PC-9 (cell line): Measurements from ENCODE around the gene PRIM1.

Source experiments
- CTCF ChIP-seq: fragments of 200-600 bp; sonication (generic); conservative IDR thresholded peaks from 2 replicates; pipeline ENCODE4 v1.6.1; 2017; ENCODE audit warnings: mixed run types, antibody characterized with exemption, mild to moderate bottlenecking, moderate library complexity
- EZH2 ChIP-seq: fragments of 200-600 bp; sonication (generic); IDR thresholded peaks from 2 replicates; pipeline ENCODE4 v1.8.0; 2017; ENCODE audit warnings: antibody characterized with exemption, low read depth

GRCh38 chr12:56699020-56699661 lies 53.0 kb downstream of the PRIM1 start:
- TF ChIP-seq CTCF: no peak
- no peak for TF ChIP-seq EZH2
